K562 (cell line): ENCODE measurements around the gene YAE1. TPM values are rescaled to one million over a fixed set of nuclear protein-coding genes. Genes with fewer than 3 reads are reported as not detected.

Source experiments
- KAT2B ChIP-seq: IDR thresholded peaks from one replicate; pipeline ENCODE4 v1.6.1; 2012; ENCODE audit warnings: low read depth, mild to moderate bottlenecking, control low read depth, inconsistent platforms, low read length, moderate library complexity
- MXI1 ChIP-seq: IDR thresholded peaks from 2 replicates; pipeline ENCODE4 v1.6.1; 2011; ENCODE audit warnings: low read depth, mild to moderate bottlenecking, improper control_type of control experiment, low read length
- NKRF ChIP-seq: fragments of 450-650 bp; IDR thresholded peaks from 2 replicates; pipeline ENCODE4 v1.6.1; 2016; ENCODE audit warnings: borderline replicate concordance
- NONO ChIP-seq, 2 experiments: fragments of 200-400 bp in 1 of 2; fragments of 450-650 bp in 1 of 2; formaldehyde crosslinking in 1 of 2; IDR thresholded peaks; 2 replicates each; pipeline ENCODE4 v1.6.1; 2017; ENCODE audit warnings: low read depth in 2 of 2, mild to moderate bottlenecking in 2 of 2, moderate library complexity in 2 of 2, low read length in 1 of 2
- RBFOX2 ChIP-seq: fragments of 200-400 bp; formaldehyde crosslinking; IDR thresholded peaks from 2 replicates; pipeline ENCODE4 v1.6.1; 2017; ENCODE audit warnings: low read depth, mild to moderate bottlenecking, low read length, moderate library complexity
- SRSF3 ChIP-seq: fragments of 200-400 bp; formaldehyde crosslinking; IDR thresholded peaks from 2 replicates; pipeline ENCODE4 v1.6.1; 2016; ENCODE audit warnings: mild to moderate bottlenecking, low read length, moderate library complexity; ENCODE audit not compliant: insufficient read depth
- TAF1 ChIP-seq: IDR thresholded peaks from 2 replicates; pipeline ENCODE4 v1.6.1; 2011; ENCODE audit warnings: mild to moderate bottlenecking, low read length, moderate library complexity; ENCODE audit not compliant: insufficient read depth, control insufficient read depth, severe bottlenecking; ENCODE audit errors: extremely low read depth
- ZNF551 ChIP-seq: fragments of 250-450 bp; sonication (Bioruptor Pico); IDR thresholded peaks from 2 replicates; pipeline ENCODE4 v1.5.0; 2021; ENCODE audit warnings: mild to moderate bottlenecking, moderate library complexity
- polyA plus RNA-seq, 8 experiments: library from polyadenylated mRNA; depleted of rRNA in 4 of 8; stranded (reverse) in 5 of 8; unstranded in 3 of 8; fragments of >200 nt; fragmentation: Nextera tagmentation in 2 of 8; fragmentation: Illumina TruSeq in 1 of 8; extraction: Ambion mirVana in 2 of 8; extraction: Trizol in 1 of 8; gene quantifications; 2 replicates each; pipeline versions ENCODE4 v1.2.1 to v1.2.3, GENCODE V29; 2011 to 2014; ENCODE audit warnings: inconsistent platforms in 1 of 8, missing spikeins in 1 of 8
- total RNA-seq, 7 experiments: library from RNA; depleted of rRNA in 6 of 7; stranded (reverse); fragments of >200 nt in 6 of 7; fragmentation: Illumina TruSeq in 2 of 7; extraction: Trizol in 2 of 7; gene quantifications; 2 replicates each; pipeline versions ENCODE4 v1.2.1 to v1.2.3, GENCODE V29; 2011 to 2021; ENCODE audit warnings: low replicate concordance in 1 of 7
- TF ChIP-seq, protein P1 (sequence below): fragments of 450-650 bp; IDR thresholded peaks from 2 replicates; pipeline ENCODE4 v1.6.1; 2018; ENCODE audit warnings: mild to moderate bottlenecking, low read depth; ENCODE audit not compliant: partially characterized antibody
- TF ChIP-seq, protein P2 (sequence below): fragments of 450-650 bp; IDR thresholded peaks from 2 replicates; pipeline ENCODE4 v1.6.1; 2016; ENCODE audit warnings: mild to moderate bottlenecking, moderate library complexity

Gene YAE1
- total and polyA plus RNA-seq, 9 of the 15 experiments (the other 6 are each of a cell fraction or from before 2014, with no cell fraction given) = 15.2 to 63.4 (median 30.1) TPM

DNA sequence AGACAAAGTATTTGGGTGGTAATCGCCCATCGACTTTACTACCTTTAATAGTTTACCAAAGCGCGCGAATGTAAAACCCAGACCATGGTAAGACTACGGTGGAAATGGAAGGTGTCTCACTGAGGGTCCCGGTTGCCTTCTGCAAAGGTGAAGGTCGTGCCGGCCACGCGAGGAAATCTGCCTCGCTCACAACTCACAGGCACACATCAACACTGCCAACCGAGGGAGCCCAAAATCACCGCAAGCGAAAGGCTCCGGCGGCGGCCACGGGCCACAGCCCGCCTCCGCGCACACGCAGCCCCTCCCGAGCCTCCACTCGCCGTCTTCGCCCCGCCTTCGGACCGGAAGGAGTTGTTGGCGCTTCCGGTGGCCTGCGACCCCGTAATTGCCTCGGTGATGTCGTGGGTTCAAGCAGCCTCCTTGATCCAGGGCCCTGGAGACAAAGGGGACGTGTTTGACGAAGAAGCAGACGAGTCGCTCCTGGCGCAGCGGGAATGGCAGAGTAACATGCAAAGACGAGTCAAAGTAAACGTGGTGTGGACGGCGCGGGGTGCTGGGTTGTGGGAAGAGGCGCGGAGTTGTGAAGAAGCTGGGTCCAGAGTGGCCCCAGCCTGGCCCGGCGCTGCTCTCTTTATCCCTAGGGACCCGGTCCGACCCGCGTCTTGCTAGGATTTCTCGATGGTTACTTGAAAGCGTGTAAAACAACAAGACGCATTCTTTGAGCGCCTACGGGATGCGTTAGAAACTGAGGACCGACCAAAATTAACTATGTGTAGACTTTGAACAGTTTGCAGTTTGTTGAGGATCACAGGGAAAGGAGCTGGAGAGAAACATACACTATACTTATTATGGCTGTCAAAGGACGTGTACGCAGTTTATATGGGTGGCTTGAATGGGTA lies at the start of gene YAE1 (continued):
- TF ChIP-seq, protein P1, sequence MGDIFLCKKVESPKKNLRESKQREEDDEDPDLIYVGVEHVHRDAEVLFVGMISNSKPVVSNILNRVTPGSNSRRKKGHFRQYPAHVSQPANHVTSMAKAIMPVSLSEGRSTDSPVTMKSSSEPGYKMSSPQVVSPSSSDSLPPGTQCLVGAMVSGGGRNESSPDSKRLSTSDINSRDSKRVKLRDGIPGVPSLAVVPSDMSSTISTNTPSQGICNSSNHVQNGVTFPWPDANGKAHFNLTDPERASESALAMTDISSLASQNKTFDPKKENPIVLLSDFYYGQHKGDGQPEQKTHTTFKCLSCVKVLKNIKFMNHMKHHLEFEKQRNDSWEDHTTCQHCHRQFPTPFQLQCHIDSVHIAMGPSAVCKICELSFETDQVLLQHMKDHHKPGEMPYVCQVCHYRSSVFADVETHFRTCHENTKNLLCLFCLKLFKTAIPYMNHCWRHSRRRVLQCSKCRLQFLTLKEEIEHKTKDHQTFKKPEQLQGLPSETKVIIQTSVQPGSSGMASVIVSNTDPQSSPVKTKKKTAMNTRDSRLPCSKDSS = no peak
- TF ChIP-seq, protein P2, sequence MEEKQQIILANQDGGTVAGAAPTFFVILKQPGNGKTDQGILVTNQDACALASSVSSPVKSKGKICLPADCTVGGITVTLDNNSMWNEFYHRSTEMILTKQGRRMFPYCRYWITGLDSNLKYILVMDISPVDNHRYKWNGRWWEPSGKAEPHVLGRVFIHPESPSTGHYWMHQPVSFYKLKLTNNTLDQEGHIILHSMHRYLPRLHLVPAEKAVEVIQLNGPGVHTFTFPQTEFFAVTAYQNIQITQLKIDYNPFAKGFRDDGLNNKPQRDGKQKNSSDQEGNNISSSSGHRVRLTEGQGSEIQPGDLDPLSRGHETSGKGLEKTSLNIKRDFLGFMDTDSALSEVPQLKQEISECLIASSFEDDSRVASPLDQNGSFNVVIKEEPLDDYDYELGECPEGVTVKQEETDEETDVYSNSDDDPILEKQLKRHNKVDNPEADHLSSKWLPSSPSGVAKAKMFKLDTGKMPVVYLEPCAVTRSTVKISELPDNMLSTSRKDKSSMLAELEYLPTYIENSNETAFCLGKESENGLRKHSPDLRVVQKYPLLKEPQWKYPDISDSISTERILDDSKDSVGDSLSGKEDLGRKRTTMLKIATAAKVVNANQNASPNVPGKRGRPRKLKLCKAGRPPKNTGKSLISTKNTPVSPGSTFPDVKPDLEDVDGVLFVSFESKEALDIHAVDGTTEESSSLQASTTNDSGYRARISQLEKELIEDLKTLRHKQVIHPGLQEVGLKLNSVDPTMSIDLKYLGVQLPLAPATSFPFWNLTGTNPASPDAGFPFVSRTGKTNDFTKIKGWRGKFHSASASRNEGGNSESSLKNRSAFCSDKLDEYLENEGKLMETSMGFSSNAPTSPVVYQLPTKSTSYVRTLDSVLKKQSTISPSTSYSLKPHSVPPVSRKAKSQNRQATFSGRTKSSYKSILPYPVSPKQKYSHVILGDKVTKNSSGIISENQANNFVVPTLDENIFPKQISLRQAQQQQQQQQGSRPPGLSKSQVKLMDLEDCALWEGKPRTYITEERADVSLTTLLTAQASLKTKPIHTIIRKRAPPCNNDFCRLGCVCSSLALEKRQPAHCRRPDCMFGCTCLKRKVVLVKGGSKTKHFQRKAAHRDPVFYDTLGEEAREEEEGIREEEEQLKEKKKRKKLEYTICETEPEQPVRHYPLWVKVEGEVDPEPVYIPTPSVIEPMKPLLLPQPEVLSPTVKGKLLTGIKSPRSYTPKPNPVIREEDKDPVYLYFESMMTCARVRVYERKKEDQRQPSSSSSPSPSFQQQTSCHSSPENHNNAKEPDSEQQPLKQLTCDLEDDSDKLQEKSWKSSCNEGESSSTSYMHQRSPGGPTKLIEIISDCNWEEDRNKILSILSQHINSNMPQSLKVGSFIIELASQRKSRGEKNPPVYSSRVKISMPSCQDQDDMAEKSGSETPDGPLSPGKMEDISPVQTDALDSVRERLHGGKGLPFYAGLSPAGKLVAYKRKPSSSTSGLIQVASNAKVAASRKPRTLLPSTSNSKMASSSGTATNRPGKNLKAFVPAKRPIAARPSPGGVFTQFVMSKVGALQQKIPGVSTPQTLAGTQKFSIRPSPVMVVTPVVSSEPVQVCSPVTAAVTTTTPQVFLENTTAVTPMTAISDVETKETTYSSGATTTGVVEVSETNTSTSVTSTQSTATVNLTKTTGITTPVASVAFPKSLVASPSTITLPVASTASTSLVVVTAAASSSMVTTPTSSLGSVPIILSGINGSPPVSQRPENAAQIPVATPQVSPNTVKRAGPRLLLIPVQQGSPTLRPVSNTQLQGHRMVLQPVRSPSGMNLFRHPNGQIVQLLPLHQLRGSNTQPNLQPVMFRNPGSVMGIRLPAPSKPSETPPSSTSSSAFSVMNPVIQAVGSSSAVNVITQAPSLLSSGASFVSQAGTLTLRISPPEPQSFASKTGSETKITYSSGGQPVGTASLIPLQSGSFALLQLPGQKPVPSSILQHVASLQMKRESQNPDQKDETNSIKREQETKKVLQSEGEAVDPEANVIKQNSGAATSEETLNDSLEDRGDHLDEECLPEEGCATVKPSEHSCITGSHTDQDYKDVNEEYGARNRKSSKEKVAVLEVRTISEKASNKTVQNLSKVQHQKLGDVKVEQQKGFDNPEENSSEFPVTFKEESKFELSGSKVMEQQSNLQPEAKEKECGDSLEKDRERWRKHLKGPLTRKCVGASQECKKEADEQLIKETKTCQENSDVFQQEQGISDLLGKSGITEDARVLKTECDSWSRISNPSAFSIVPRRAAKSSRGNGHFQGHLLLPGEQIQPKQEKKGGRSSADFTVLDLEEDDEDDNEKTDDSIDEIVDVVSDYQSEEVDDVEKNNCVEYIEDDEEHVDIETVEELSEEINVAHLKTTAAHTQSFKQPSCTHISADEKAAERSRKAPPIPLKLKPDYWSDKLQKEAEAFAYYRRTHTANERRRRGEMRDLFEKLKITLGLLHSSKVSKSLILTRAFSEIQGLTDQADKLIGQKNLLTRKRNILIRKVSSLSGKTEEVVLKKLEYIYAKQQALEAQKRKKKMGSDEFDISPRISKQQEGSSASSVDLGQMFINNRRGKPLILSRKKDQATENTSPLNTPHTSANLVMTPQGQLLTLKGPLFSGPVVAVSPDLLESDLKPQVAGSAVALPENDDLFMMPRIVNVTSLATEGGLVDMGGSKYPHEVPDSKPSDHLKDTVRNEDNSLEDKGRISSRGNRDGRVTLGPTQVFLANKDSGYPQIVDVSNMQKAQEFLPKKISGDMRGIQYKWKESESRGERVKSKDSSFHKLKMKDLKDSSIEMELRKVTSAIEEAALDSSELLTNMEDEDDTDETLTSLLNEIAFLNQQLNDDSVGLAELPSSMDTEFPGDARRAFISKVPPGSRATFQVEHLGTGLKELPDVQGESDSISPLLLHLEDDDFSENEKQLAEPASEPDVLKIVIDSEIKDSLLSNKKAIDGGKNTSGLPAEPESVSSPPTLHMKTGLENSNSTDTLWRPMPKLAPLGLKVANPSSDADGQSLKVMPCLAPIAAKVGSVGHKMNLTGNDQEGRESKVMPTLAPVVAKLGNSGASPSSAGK = peak; percentile 71
- peak; percentile 81; the same call in 1 of the 2 replicates for TF ChIP-seq NKRF
- peak; percentile 97 for TF ChIP-seq RBFOX2
- no peak for TF ChIP-seq KAT2B
- no peak for TF ChIP-seq SRSF3
- TF ChIP-seq MXI1 = 0 out of 2 replicates have a peak, but pooled peaks have one; percentile 23
- peak; percentile 89 for TF ChIP-seq TAF1
- no peak for TF ChIP-seq ZNF551 (CRISPR knock-in tag)
- TF ChIP-seq NONO (IDR thresholded peaks at IDR 0.05; ENCODE audit: low read depth in 2 of 2, low read length in 1 of 2) = 0 out of 4 replicates have a peak, but pooled peaks of 1 of the 2 experiments have one; percentile 18
